ENCODE data around the gene ATXN7L3. TPM values are rescaled to one million over a fixed set of nuclear protein-coding genes. Genes with fewer than 3 reads are reported as not detected.
A peak's percentile ranks its signal among the peaks of the same experiment; 100 is the strongest.
"Not testable (repeated sequence)": the region's sequence is repeated elsewhere in the genome, so short reads cannot be mapped to it uniquely, and the experiment has no call there.

The ATXN7L3 gene
- total RNA-seq, 2 experiments from 2014 or later: 106 to 122 TPM

- Mint-ChIP-seq H3K36me3 (peaks cover 23% of the 10 kb centered on the region), H3K27me3 (no peaks in the 10 kb centered on the region), H3K9me3 (ENCODE audit: low read depth) (no peaks in the 10 kb centered on the region), H3K4me1 (peaks cover 21% of the 10 kb centered on the region), H3K27ac (peak overlapping the region; percentile 52), H3K4me3 (no peak overlapping the region)
- DNase-seq (no peak), ATAC-seq (no peak)
- CTCF ChIA-PET: interaction anchor here (0.6 to 2.1 kb wide), 4 partner anchors 9 to 30 kb away, joined by 3 to 5 read pairs (median 4); partner anchors contain the start of gene HDAC5
These were observed 54.5 kb downstream of the ATXN7L3 start for GRCh38 chr17:44144966-44145739.

GRCh38 chr17:44143921-44144320 is 55.8 kb downstream of the ATXN7L3 start:
- H3K4me1 Mint-ChIP-seq: peaks cover 16% of the 10 kb centered on the region
- not testable (repeated sequence) for ATAC-seq; H3K4me3 Mint-ChIP-seq; H3K27me3 Mint-ChIP-seq; H3K27ac Mint-ChIP-seq; H3K9me3 Mint-ChIP-seq (ENCODE audit: low read depth); DNase-seq
- CTCF ChIA-PET: interaction anchor here (0.8 to 2.1 kb wide), 2 partner anchors 7 to 36 kb away, joined by 3 to 8 read pairs; no protein-coding TSS in a partner anchor
- H3K36me3 Mint-ChIP-seq: peaks cover 18% of the 10 kb centered on the region

Small RNA genes lying within 50 kb of the gene (microRNA-seq; reads per million reads assigned to microRNA genes)
- not detected for gene MIR6782

Other genes with a start within 250 kb of the ATXN7L3 start
- gene PYY, start 245.9 kb downstream of the ATXN7L3 start, total RNA-seq: not detected
- under 1 TPM; 0.33 to 0.76 TPM for gene NAGS, start 195.3 kb downstream of the ATXN7L3 start, total RNA-seq
- 10 to 100 TPM; 28.9 to 29.3 TPM for gene TMEM101, start 184.9 kb downstream of the ATXN7L3 start, total RNA-seq
- 10 to 100 TPM; 68.3 to 76.8 TPM for gene LSM12, start 133.2 kb downstream of the ATXN7L3 start, total RNA-seq
- 10 to 100 TPM; 21.7 to 25.6 TPM for gene G6PC3, start 129.1 kb downstream of the ATXN7L3 start, total RNA-seq
- 10 to 100 TPM; 25.5 to 32.5 TPM for gene HDAC5, start 76.2 kb downstream of the ATXN7L3 start, total RNA-seq
- 10 to 100 TPM; 19.8 to 23.1 TPM for gene HROB, start 58.0 kb downstream of the ATXN7L3 start, total RNA-seq
- under 1 TPM in 1 of 2 experiments, not detected in 1; 0.26 TPM for gene ASB16, start 29.2 kb downstream of the ATXN7L3 start, total RNA-seq
- gene TMUB2, start 12.9 kb downstream of the ATXN7L3 start, total RNA-seq: 10 to 100 TPM; 31.4 to 34.1 TPM
- gene UBTF, start 19.8 kb upstream of the ATXN7L3 start, total RNA-seq: 100 to 1,000 TPM; 128 to 158 TPM
- gene SLC4A1, start 68.3 kb upstream of the ATXN7L3 start, total RNA-seq: not detected
- gene RUNDC3A, start 108.7 kb upstream of the ATXN7L3 start, total RNA-seq: under 1 TPM in 1 of 2 experiments, not detected in 1; 0.18 TPM
- 100 to 1,000 TPM; 103 to 133 TPM for gene SLC25A39, start 124.9 kb upstream of the ATXN7L3 start, total RNA-seq
- 10 to 100 TPM; 56.5 to 69.2 TPM for gene GRN, start 145.4 kb upstream of the ATXN7L3 start, total RNA-seq
- gene FAM171A2, start 164.0 kb upstream of the ATXN7L3 start, total RNA-seq: under 1 TPM in 1 of 2 experiments, not detected in 1; 0.26 TPM
- under 1 TPM; 0.09 to 0.44 TPM for gene ITGA2B, start 189.8 kb upstream of the ATXN7L3 start, total RNA-seq